Smooth muscle cell (in vitro differentiated cells): ENCODE results near the gene FGFR2. TPM values are rescaled to one million over a fixed set of nuclear protein-coding genes. Genes with fewer than 3 reads are reported as not detected.

Experiments used
- DNase-seq: peaks from one replicate; lab custom pipeline; 2025; ENCODE audit not compliant: unreplicated experiment; lab: John Stamatoyannopoulos, UW
- H2AFZ ChIP-seq: fragments of 200-600 bp; sonication (generic); 2 replicates; pipeline ENCODE4 v1.6.0; 2016; ENCODE audit warnings: antibody characterized with exemption, low read depth, mild to moderate bottlenecking
- H3F3A ChIP-seq: fragments of 200-600 bp; sonication (generic); 2 replicates; pipeline ENCODE4 v1.6.0; 2017; ENCODE audit warnings: antibody characterized with exemption, low read depth
- H3K27ac ChIP-seq: fragments of 200-600 bp; sonication (generic); 2 replicates; pipeline ENCODE4 v1.5.1; 2016; ENCODE audit warnings: low read depth, mild to moderate bottlenecking
- H3K27me3 ChIP-seq: fragments of 200-600 bp; sonication (generic); 2 replicates; pipeline ENCODE4 v1.6.1; 2016; ENCODE audit warnings: low read depth, mild to moderate bottlenecking
- H3K36me3 ChIP-seq: fragments of 200-600 bp; sonication (generic); 2 replicates; pipeline ENCODE4 v1.5.1; 2016; ENCODE audit warnings: low read depth
- H3K4me1 ChIP-seq: fragments of 200-600 bp; sonication (generic); 2 replicates; pipeline ENCODE4 v1.5.1; 2016; ENCODE audit warnings: low read depth
- H3K4me2 ChIP-seq: fragments of 200-600 bp; sonication (generic); 2 replicates; pipeline ENCODE4 v1.6.0; 2016; ENCODE audit warnings: mild to moderate bottlenecking
- H3K4me3 ChIP-seq: fragments of 200-600 bp; sonication (generic); 2 replicates; pipeline ENCODE4 v1.5.1; 2016; ENCODE audit warnings: mild to moderate bottlenecking
- H3K79me2 ChIP-seq: fragments of 200-600 bp; sonication (generic); 2 replicates; pipeline ENCODE4 v1.6.0; 2016; ENCODE audit warnings: low read depth, mild to moderate bottlenecking
- H3K9ac ChIP-seq: fragments of 200-600 bp; sonication (generic); 2 replicates; pipeline ENCODE4 v1.6.0; 2016; ENCODE audit warnings: low read depth
- H3K9me3 ChIP-seq: fragments of 200-600 bp; sonication (generic); replicated peaks from 2 replicates; pipeline ENCODE4 v1.5.1; 2016; ENCODE audit warnings: low read depth
- H4K20me1 ChIP-seq: fragments of 200-600 bp; sonication (generic); 2 replicates; pipeline ENCODE4 v1.6.0; 2016; ENCODE audit warnings: low read depth
- CTCF ChIP-seq: fragments of 200-600 bp; sonication (generic); IDR thresholded peaks from 2 replicates; pipeline ENCODE4 v1.5.1; 2017; ENCODE audit warnings: borderline replicate concordance, mild to moderate bottlenecking, antibody characterized with exemption; ENCODE audit not compliant: insufficient read depth, poor library complexity, severe bottlenecking
- WGBS: methylation state at CpG from one replicate; pipeline ENCODE4 v1.1.7; 2016; ENCODE audit warnings: low lambda C conversion rate; 5-methylcytosine and 5-hydroxymethylcytosine counted together
- polyA plus RNA-seq: library from polyadenylated mRNA; unstranded; fragments of >200 nt; fragmentation: Nextera tagmentation; extraction: Ambion mirVana; gene quantifications from 2 replicates; pipeline ENCODE4 v1.2.1, GENCODE V29; 2016
- total RNA-seq: library from RNA; depleted of rRNA; stranded (reverse); fragments of >200 nt; gene quantifications from 2 replicates; pipeline ENCODE4 v1.2.3, GENCODE V29; 2014

The FGFR2 gene
- total and polyA plus RNA-seq, 2 experiments from 2014 or later = 85.9 to 103 TPM

DNA sequence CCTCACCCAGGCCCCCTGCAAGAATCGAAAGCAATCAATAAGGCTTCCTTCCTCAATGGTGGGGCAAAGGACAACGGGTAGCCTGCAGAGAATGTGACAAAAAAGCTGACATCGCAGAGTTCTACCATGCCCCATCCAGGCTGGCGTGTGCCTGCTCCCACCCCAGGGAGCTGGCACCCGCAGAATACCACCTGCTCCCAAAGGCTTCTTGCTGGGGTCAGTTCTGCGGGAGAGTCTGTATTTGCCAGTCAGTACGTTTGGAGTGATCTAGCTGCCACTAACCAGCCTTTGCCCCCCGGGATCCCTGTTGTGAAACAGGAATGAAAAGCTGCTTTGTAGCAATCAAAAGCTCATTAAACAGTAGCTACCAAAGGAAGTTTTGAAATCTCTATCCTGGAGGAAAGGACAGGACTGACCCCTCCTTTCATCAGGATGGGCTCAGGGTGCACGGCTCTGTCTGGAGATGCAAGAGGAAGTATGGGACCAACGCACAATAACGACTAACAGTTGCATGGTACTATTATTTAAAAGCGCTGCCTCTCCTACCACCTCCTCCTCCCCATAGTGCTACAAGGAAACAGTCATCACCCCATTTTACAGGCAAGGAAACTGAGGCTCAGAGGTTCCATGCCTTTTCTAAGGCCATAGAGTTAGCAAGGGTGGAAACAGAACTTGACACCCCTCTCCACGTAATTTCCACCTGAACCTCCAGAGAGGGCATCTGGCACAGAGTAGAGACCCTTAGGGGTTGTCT, 67.0 kb downstream of the FGFR2 start:
- no peak for TF ChIP-seq CTCF
- Histone ChIP-seq H4K20me1 (peaks cover 77% of the 10 kb centered on the region), H3K27me3 (no peaks in the 10 kb centered on the region), H3K36me3 (no peaks in the 10 kb centered on the region), H3F3A (peaks cover 6% of the 10 kb centered on the region), H3K4me2 (no peak overlapping the region), H3K27ac (no peak overlapping the region), H2AFZ (no peak overlapping the region), H3K79me2 (peaks cover 76% of the 10 kb centered on the region), H3K9me3 (no peaks in the 10 kb centered on the region), H3K9ac (no peak overlapping the region), H3K4me3 (no peak overlapping the region), H3K4me1 (peaks cover 27% of the 10 kb centered on the region)
- whole genome bisulfite sequencing = 95% methylated on average over 13 of the region's 13 CpGs
- no peak for DNase-seq

DNA sequence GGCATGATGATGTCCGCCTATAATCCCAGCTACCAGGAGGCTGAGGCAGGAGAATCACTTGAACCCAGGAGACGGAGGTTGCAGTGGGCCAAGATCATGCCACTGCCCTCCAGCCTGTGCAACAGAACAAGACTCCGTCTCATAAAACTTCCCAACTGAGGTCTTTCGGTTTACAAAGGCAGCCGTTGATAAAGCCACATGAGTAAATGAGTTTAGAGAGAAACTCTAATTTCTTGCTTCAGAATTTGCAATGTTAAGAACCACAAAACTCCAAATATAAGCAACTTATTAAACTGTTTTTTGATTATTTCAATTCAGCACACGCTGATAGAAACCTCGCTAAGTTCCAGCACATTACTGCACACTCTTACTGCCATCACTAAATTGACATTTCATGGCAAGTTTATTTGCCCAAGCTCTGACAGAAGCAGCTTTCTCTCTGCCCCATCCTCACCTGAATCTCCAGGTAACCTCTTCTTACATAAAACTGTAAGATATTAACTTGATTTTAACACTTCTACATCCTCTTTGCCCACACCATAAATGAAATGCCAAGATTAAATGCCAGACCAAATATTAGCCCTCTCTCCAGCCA, 67.7 kb downstream of the FGFR2 start:
- no peak overlapping the region for H2AFZ ChIP-seq
- no peak for DNase-seq
- WGBS = 89% methylated on average over 7 of the region's 7 CpGs
- H4K20me1 ChIP-seq = peaks cover 73% of the 10 kb centered on the region
- H3F3A ChIP-seq = peaks cover 12% of the 10 kb centered on the region
- TF ChIP-seq CTCF = no peak
- H3K27me3 ChIP-seq = no peaks in the 10 kb centered on the region
- H3K4me2 ChIP-seq = no peak overlapping the region
- peaks cover 30% of the 10 kb centered on the region for H3K4me1 ChIP-seq
- H3K4me3 ChIP-seq = no peak overlapping the region
- no peaks in the 10 kb centered on the region for H3K36me3 ChIP-seq
- no peak overlapping the region for H3K9ac ChIP-seq
- peak overlapping the region; percentile 87 for H3K27ac ChIP-seq
- no peaks in the 10 kb centered on the region for H3K9me3 ChIP-seq
- H3K79me2 ChIP-seq = peaks cover 76% of the 10 kb centered on the region

DNA sequence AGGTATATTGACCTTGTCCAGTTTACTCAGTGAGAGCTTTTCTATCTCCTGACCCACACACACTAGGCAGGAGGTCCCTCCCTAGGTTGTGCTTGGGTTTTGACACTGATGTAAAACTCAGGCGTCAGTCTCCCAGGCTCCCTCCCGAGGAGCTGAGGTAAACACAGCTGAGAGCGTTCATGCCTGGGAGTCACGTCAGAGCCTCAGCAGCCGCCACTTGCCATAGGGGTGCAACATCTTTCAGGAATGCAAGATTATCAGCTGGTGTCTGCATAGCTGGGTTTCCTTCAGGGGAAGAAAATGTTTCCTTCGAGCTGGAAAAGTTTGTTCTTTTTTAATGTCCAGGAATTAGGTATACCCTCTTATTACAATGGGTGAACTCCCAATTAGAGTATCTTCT, 70.6 kb downstream of the FGFR2 start:
- 1% methylated on average over 6 of the region's 6 CpGs for WGBS
- no peak for TF ChIP-seq CTCF
- Histone ChIP-seq H3K4me2 (peak overlapping the region; percentile 61), H2AFZ (no peak overlapping the region), H3F3A (peaks cover 19% of the 10 kb centered on the region), H3K27me3 (no peaks in the 10 kb centered on the region), H3K79me2 (peaks cover 68% of the 10 kb centered on the region), H3K9ac (peak overlapping the region; percentile 36), H4K20me1 (peaks cover 78% of the 10 kb centered on the region), H3K4me3 (no peak overlapping the region), H3K36me3 (no peaks in the 10 kb centered on the region), H3K9me3 (no peaks in the 10 kb centered on the region), H3K27ac (peak overlapping the region; percentile 87), H3K4me1 (peaks cover 44% of the 10 kb centered on the region)
- DNase-seq = no peak
